DOHH2 (cell line): ENCODE results near the gene ZFHX3.

Experiments used
- H3F3A ChIP-seq: fragments of 200-600 bp; sonication (generic), shearing (Covaris generic); 2 replicates; pipeline ENCODE4 v1.6.0; 2016; ENCODE audit warnings: antibody characterized with exemption, mild to moderate bottlenecking; ENCODE audit not compliant: control insufficient read depth, insufficient read depth
- H3K27ac ChIP-seq: fragments of 200-600 bp; sonication (generic); 2 replicates; pipeline ENCODE4 v1.5.1; 2014; ENCODE audit warnings: low read depth, mild to moderate bottlenecking, low read length, moderate library complexity
- H3K27me3 ChIP-seq: fragments of 200-600 bp; sonication (generic); 2 replicates; pipeline ENCODE4 v1.6.1; 2014; ENCODE audit warnings: mild to moderate bottlenecking, low read length, mixed read lengths; ENCODE audit not compliant: control insufficient read depth
- H3K36me3 ChIP-seq: fragments of 200-600 bp; sonication (generic); 2 replicates; pipeline ENCODE4 v1.6.1; 2014; ENCODE audit warnings: mild to moderate bottlenecking, low read length, moderate library complexity, mixed read lengths; ENCODE audit not compliant: control insufficient read depth
- H3K4me1 ChIP-seq: fragments of 200-600 bp; sonication (generic); 2 replicates; pipeline ENCODE4 v1.6.1; 2014; ENCODE audit warnings: mild to moderate bottlenecking, low read length, mixed read lengths; ENCODE audit not compliant: control insufficient read depth
- H3K4me2 ChIP-seq: fragments of 200-600 bp; sonication (generic); 2 replicates; pipeline ENCODE4 v1.6.0; 2014; ENCODE audit warnings: mild to moderate bottlenecking, low read length, moderate library complexity
- H3K4me3 ChIP-seq: fragments of 200-600 bp; sonication (generic); 2 replicates; pipeline ENCODE4 v1.5.1; 2014; ENCODE audit warnings: mild to moderate bottlenecking, low read length, mixed read lengths
- H3K79me2 ChIP-seq: fragments of 200-600 bp; sonication (generic); 2 replicates; pipeline ENCODE4 v1.6.1; 2014; ENCODE audit warnings: mild to moderate bottlenecking, low read length, mixed read lengths; ENCODE audit not compliant: control insufficient read depth
- H3K9me2 ChIP-seq: fragments of 200-600 bp; sonication (generic); replicated peaks from 2 replicates; pipeline ENCODE4 v1.6.1; 2014; ENCODE audit warnings: mild to moderate bottlenecking, low read length, mixed read lengths; ENCODE audit not compliant: control insufficient read depth
- H3K9me3 ChIP-seq: fragments of 200-600 bp; sonication (generic); 2 replicates; pipeline ENCODE4 v1.6.1; 2014; ENCODE audit warnings: antibody characterized with exemption, low read length, mixed read lengths; ENCODE audit not compliant: control insufficient read depth, insufficient read depth
- H4K20me1 ChIP-seq: fragments of 200-600 bp; sonication (generic); 2 replicates; pipeline ENCODE4 v1.6.0; 2014; ENCODE audit warnings: low read depth, mild to moderate bottlenecking, antibody characterized with exemption, low read length, moderate library complexity; ENCODE audit not compliant: control insufficient read depth, insufficient read depth
- CTCF ChIP-seq: fragments of 200-600 bp; sonication (generic); IDR thresholded peaks from one replicate; pipeline ENCODE4 v1.5.1; 2014; ENCODE audit warnings: antibody characterized with exemption, mild to moderate bottlenecking, low read depth, low read length; ENCODE audit not compliant: poor library complexity, severe bottlenecking
- EZH2phosphoT487 ChIP-seq: fragments of 200-600 bp; sonication (generic); IDR thresholded peaks from 2 replicates; pipeline ENCODE4 v1.6.1; 2017; ENCODE audit warnings: borderline replicate concordance, mild to moderate bottlenecking, antibody characterized with exemption, low read length, moderate library complexity, mixed read lengths

Gene ZFHX3

GRCh38 chr16:72878301-72879269, 169.3 kb downstream of the ZFHX3 start:
- Histone ChIP-seq H3K27ac (no peak overlapping the region), H4K20me1 (no peaks in the 10 kb centered on the region), H3K9me3 (no peaks in the 10 kb centered on the region), H3F3A (no peaks in the 10 kb centered on the region), H3K4me2 (no peak overlapping the region), H3K4me3 (no peak overlapping the region), H3K9me2 (no peaks in the 10 kb centered on the region), H3K36me3 (no peaks in the 10 kb centered on the region), H3K79me2 (no peaks in the 10 kb centered on the region), H3K4me1 (peaks cover 8% of the 10 kb centered on the region), H3K27me3 (no peaks in the 10 kb centered on the region)
- TF ChIP-seq CTCF (no peak), EZH2phosphoT487 (no peak)

GRCh38 chr16:72877374-72878028, 170.4 kb downstream of the ZFHX3 start:
- Histone ChIP-seq H3K27me3 (no peaks in the 10 kb centered on the region), H3F3A (no peaks in the 10 kb centered on the region), H3K79me2 (no peaks in the 10 kb centered on the region), H3K9me3 (no peaks in the 10 kb centered on the region), H3K9me2 (no peaks in the 10 kb centered on the region), H4K20me1 (no peaks in the 10 kb centered on the region), H3K4me2 (no peak overlapping the region), H3K4me1 (peaks cover 8% of the 10 kb centered on the region), H3K27ac (no peak overlapping the region), H3K4me3 (no peak overlapping the region), H3K36me3 (no peaks in the 10 kb centered on the region)
- TF ChIP-seq CTCF (no peak), EZH2phosphoT487 (no peak)

- no peaks in the 10 kb centered on the region for H4K20me1 ChIP-seq
- no peak overlapping the region for H3K27ac ChIP-seq
- H3K9me2 ChIP-seq: no peaks in the 10 kb centered on the region
- H3K9me3 ChIP-seq: no peaks in the 10 kb centered on the region
- H3K36me3 ChIP-seq: no peaks in the 10 kb centered on the region
- H3K4me3 ChIP-seq: no peak overlapping the region
- TF ChIP-seq CTCF (no peak), EZH2phosphoT487 (no peak)
- H3K4me2 ChIP-seq: no peak overlapping the region
- no peaks in the 10 kb centered on the region for H3K27me3 ChIP-seq
- H3K79me2 ChIP-seq: no peaks in the 10 kb centered on the region
- H3F3A ChIP-seq: no peaks in the 10 kb centered on the region
- H3K4me1 ChIP-seq: peaks cover 8% of the 10 kb centered on the region
These were observed 171.0 kb downstream of the ZFHX3 start for GRCh38 chr16:72876981-72877373.
